Peyer's patch (tissue), 4 donors: Measurements from ENCODE around the gene PRDM5.

Experiments used
- CTCF ChIP-seq, 6 experiments: fragments of 450-650 bp in 4 of 6; fragments of 200-600 bp in 2 of 6; sonication (generic) in 1 of 6; IDR thresholded peaks; one replicate each; pipeline ENCODE4 v1.5.1; 2017 to 2019; ENCODE audit warnings: antibody characterized with exemption in 6 of 6, mild to moderate bottlenecking in 3 of 6, moderate library complexity in 1 of 6
- POLR2A ChIP-seq, 2 donors: fragments of 450-650 bp; IDR thresholded peaks; one replicate each; pipeline ENCODE4 v1.5.1; 2017; ENCODE audit warnings: antibody characterized with exemption in 2 of 2, mild to moderate bottlenecking in 2 of 2, moderate library complexity in 2 of 2

GRCh38 chr4:120850018-120850599, 72.4 kb downstream of the PRDM5 start:
- TF ChIP-seq CTCF (IDR thresholded peaks at IDR 0.05) (no peak), POLR2A (IDR thresholded peaks at IDR 0.05) (no peak)
